Mammary epithelial cell (primary cell): Measurements from ENCODE around the gene PRM1.

Experiments used
- CTCF ChIP-seq, 2 donors: IDR thresholded peaks in 1 of 2; conservative IDR thresholded peaks in 1 of 2; 2 replicates each; pipeline ENCODE4 v1.5.1; 2011 to 2012; ENCODE audit warnings: inconsistent platforms in 2 of 2, low read length in 2 of 2, mild to moderate bottlenecking in 2 of 2, control low read depth in 1 of 2, low read depth in 1 of 2; ENCODE audit not compliant: insufficient read depth in 1 of 2; ENCODE audit errors: extremely low read depth in 1 of 2
- EZH2 ChIP-seq: IDR thresholded peaks from 2 replicates; pipeline ENCODE4 v1.6.1; 2012; ENCODE audit warnings: low read length, inconsistent platforms, borderline replicate concordance

- TF ChIP-seq CTCF (conservative IDR thresholded peaks at IDR 0.05 in 1 of 2, IDR thresholded peaks at IDR 0.05 in 1 of 2; ENCODE audit: extremely low read depth in 1 of 2, insufficient read depth in 1 of 2, low read depth in 1 of 2, low read length in 2 of 2) (no peak), EZH2 (no peak)
These were observed 26.0 kb downstream of the PRM1 start for GRCh38 chr16:11254913-11255736.
